Tibial nerve (tissue), 3 donors: ENCODE results near the gene COBLL1.

Source experiments
- CTCF ChIP-seq, 5 experiments: fragments of 200-600 bp in 3 of 5; fragments of 450-650 bp in 2 of 5; sonication (generic) in 3 of 5; IDR thresholded peaks; one replicate each; pipeline ENCODE4 v1.5.1; 2016 to 2019; ENCODE audit warnings: antibody characterized with exemption in 5 of 5, mild to moderate bottlenecking in 3 of 5, moderate library complexity in 2 of 5
- POLR2A ChIP-seq, 2 donors: fragments of 450-650 bp; IDR thresholded peaks; one replicate each; pipeline ENCODE4 v1.6.1; 2017; ENCODE audit warnings: antibody characterized with exemption in 2 of 2, mild to moderate bottlenecking in 2 of 2, moderate library complexity in 2 of 2

GRCh38 chr2:164826293-164827243 lies 15.1 kb downstream of the COBLL1 start:
- no peak for TF ChIP-seq CTCF (IDR thresholded peaks at IDR 0.05)
- TF ChIP-seq POLR2A (IDR thresholded peaks at IDR 0.05), result no peak
